GM21423 (cell line): ENCODE data around the gene ZBTB43.

ENCODE experiments used
- ATAC-seq: cut with Tn5 transposase; IDR thresholded peaks from one replicate; pipeline ENCODE4 v1.9.1; 2021; ENCODE audit warnings: mild to moderate bottlenecking, moderate library complexity; ENCODE audit not compliant: unreplicated experiment

Gene ZBTB43

DNA sequence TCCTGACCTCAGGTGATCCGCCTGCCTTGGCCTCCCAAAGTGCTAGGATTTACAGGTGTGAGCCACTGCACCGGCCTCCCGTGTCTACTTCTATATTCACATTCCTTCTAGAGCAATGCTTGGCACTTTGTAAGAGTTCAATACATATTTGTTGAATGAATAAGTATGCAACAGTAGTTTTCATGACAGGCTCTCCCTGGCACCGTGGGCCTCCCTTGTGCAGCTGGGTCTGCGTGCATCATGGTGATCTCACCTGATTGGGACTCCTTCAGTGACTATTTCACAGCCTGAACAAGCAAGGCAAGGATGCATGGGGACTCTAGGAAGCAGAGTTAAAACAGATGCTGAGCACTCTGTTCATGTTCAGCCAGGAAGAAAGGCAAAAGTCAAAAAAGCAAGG lies 48.8 kb downstream of the ZBTB43 start:
- ATAC-seq: no peak

DNA sequence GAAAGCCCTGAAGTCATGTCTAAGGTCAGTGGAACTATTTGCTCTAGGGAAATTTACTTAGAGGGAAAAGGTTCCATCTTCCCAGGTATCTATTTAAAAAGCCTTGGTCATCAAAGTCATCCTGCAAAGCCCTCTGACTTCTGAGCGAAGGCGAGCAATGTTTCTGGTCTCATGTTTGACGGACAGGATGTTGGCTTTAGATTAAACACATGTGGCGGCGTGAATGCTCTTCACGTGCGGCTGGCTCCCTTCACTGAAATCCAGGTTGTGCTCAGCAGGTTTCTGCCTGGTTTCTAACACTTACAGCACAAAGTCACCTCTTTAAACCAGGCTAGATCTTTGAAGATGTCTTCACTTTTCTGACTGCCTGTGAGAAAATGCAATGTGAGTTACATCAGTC lies 49.9 kb downstream of the ZBTB43 start:
- ATAC-seq: no peak

DNA sequence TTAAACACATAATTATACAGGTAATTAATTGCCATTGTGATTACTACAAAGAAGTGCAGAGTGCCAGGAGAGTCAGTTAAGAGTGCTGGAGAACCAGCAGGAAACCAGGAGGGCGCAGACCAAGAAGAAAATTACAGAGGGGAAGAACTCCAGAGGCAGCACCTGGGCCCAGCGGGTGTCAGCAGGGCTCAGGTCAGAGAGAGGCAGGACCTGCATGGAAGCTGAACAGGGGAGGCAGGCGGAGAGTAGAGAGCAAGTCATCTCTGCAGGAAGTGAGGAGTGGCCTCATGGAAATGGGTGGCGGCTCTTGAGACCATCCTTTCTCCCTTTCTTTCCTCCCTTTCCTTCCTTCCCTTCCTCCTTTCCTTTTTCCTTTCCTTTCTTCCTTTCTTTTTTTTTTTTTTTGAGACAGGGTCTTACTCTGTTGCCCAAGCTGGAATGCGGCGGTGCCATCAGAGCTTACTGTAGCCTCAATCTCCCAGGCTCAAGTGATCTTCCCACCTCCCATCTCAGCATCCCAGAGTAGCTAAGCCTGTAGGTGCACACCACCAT lies 51.6 kb downstream of the ZBTB43 start:
- ATAC-seq: no peak

DNA sequence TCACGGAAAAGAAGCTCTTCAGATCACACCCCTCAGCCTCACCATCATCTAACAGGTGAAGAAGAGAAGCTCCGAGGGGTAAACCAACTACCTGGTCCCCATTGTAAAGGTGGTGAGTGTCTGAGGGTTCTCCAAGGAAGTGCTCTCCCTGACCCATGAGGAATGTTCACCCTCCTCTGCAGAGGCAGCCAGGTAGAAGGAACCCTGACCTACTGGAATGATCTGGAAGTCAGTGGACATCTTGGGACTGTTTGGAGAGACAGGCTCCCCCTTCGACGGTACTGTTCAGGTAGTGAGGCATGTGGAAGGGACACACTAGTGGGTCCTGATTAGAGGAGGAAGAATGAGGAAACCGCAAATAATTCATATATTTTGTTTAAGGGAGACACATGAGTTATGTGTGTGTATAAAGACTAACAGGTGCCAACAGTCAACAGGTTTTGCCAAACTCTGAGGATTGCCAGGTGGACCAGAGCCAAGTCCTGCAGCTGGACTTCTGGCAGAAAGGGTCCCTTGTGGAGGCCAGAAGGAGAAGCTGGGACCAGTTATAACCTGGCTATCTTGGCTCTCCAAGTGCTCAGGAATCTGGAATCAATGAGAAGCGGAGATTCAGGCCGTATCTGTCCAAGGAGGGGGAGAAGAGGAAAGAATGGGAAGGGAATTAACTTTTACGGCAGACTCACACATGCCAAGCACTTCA lies 52.6 kb downstream of the ZBTB43 start:
- ATAC-seq: no peak

DNA sequence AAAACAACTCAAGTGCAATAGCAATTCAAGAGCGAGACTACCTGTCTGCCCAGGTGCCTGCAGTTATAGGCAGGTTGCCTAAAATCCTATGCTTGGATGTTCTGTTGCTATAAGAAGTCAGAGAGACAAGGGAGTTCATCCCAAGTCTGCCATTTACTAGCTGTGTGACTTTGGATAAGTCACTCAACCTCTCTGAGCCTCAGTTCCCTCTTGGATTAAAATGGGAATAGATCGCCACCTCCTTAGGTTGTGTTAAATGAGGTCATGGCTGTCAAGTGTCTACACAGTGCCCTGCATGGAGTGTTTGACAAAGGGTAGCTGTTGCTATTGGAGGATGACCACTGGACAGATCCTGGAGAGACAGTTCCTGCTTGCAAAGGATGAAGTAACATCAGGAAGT lies 54.3 kb downstream of the ZBTB43 start:
- ATAC-seq: no peak

DNA sequence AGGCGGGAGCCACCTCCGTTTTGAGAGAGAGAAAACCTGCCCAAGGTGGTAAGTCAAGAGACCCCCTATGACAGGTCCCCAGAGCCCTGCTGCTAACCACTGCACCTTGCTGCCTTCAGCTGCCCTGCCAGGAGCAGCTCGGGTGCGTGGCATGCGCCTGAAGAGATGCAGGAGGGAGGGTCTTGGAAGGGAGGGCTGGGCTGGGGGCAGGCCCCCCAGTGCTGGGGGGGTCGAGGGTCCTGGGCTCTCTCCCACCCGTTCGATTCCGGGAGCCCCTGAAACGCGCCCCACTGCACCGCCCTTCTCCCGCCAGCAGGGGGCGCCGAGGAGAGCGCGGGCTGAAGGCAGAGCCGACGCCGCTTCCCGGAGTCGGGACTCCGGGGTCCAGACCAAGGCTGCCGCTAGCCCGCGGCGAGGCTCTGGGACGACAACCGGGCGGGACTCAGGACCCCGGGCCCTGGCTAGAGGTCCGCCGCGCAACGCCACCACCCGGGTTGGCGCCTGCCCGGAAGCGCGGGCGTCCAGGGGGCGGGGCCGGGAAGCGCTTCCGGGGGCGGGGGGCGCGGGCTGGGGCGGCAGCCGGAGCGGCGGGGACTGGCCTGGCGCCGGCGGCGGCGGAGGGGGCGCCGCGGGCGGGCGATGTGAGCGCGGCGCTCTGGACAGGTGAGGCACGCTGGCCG lies 55.4 kb downstream of the ZBTB43 start, which contains the start of gene ZBTB34:
ZBTB34 (plus strand) TSS at position 563 of the 680 bp plus-strand sequence. CDS start 18,761 bp downstream, outside the sequence.
- ATAC-seq: peak; percentile 63

DNA sequence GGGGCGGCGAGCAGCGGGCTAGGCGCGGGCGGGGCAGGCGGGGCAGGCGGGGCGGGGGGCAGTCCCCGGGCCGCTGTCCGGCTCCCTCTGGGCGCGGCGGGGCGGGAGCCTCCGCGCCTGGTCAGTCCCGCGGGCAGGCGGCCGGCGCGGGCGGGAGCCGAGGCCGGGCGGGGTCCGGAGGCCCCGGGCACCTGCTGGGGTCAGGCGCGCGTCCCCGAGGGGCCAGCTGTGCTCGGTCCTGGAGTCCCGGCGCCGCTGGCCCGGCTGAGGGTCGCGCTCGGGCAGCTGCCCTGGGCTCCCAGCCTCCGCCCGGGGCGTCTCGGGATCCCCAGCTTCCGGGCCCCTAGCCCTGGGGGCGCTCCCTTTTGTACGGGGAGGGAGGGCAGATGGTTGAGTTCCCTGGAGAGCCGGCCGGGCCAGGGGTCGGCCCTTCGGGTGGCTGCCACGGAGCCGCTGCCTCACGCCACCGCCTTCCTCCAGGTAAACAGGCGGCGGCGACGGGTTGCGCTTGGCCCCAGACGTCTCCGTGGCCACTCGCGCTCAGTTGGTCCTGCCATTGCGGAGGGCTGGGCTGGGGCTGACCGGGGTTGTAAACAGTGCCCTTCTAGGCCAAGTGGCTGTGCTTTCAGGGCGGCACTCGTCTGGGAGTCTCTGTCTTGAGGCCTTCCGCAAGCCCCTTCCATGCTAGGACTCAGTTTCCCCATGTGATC lies 56.1 kb downstream of the ZBTB43 start:
- ATAC-seq: peak; percentile 26

DNA sequence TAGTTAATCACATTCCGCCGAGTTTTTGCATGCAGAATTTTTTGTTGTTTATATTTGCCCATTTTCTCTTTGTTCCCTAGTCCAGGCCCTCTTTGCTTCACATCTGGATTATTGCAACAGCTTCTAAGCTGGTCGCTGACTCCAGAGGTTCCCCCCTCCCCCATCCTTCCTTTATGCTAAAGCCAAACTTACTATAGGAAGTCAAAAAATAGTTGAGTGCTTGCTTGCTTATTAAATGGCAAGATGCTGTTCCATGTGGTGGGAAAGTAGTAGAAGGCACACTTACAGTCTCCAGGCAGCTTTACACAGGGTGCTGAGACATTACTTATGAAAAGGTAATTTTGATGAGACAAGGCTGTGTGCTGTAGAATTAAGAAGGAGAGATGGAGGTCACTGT lies 56.9 kb downstream of the ZBTB43 start:
- ATAC-seq: no peak

DNA sequence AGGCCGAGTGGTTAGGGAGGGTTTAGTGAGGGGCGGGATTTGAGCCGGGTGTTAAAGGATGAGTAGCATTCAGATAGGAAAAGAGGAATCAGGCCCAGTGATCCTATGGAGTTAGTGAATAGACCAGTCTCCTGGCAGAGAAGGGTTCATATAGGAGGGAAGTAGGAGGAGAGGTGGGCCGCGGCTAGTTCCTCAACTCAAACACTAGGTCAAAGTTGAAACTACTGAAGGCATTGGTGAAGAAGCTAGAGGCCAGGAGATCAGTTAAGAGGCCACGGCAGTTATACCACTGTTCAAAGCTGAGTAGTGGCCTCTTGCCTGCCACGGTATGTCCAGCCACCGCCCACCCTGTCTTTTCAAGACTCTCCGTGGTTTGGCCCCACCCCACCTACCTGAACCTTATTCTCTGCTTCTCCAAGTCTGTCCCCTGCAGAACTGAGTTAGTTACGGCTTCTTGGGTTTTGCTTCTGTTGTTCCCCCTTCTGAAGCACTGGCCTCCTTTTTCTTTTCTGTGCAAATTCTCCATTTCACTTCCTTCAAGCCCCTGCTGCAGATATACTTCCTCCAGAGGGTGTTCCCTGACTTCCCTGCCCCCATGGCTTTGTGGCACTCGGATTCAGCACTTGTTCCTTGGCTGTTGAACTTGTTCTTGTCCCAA lies 57.4 kb downstream of the ZBTB43 start:
- no peak for ATAC-seq

DNA sequence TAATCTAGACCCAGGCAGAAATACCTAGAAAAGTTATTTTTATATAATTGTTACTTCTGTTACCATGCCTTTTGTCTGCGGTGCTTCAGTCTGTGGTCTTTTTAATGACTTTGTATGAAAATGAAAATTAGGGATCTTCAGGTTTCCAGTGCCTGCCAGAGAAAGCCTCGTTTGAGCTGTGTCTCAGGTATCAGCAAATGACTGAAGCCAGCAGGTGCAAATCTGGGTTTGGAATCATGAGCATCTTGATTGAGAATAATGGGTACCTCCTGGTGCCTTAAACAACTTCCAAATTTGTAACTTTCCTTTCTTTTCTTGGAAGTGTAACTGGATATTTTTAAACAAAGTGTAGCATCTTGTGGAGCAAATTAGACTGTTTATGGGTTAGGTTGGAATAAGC lies 59.9 kb downstream of the ZBTB43 start:
- no peak for ATAC-seq

DNA sequence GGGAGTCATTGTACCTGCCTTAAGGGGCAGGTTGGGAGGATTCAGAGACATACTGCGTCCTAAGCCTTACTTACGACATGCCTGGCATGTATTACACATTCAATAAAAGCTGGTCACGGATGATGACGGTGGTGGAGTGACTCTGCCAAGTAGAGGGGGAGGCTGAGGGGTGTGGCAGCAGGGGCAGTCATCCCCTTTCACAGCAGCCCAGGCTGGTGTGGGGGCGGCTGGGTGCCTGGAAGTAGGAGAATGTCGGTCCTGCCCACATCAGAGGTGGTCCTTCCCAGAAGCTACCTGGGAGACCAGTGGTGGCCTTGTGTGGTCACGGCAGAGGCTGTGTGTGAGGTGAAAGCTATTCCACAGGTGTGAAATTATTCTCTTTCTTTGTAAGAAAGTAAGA lies 64.5 kb downstream of the ZBTB43 start:
- no peak for ATAC-seq

DNA sequence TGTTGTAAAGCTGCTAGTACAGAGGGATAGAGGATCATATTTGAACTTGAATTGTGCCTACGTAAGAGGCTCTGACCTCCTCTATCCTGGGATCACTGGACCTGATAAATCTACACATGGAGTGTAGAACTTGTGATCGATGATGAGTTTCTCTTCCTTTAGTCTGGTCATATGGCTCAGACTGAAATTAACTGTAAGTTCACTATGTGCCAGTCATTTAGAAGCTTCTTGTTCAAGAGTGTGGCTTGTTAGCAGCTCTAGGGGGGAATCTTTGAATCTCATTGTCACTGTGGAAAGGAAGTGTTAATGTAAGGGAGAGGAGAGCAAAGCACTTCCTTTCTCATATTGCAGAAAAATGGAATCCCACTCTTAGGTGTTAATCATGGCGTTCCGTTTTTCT lies 67.7 kb downstream of the ZBTB43 start:
- no peak for ATAC-seq

DNA sequence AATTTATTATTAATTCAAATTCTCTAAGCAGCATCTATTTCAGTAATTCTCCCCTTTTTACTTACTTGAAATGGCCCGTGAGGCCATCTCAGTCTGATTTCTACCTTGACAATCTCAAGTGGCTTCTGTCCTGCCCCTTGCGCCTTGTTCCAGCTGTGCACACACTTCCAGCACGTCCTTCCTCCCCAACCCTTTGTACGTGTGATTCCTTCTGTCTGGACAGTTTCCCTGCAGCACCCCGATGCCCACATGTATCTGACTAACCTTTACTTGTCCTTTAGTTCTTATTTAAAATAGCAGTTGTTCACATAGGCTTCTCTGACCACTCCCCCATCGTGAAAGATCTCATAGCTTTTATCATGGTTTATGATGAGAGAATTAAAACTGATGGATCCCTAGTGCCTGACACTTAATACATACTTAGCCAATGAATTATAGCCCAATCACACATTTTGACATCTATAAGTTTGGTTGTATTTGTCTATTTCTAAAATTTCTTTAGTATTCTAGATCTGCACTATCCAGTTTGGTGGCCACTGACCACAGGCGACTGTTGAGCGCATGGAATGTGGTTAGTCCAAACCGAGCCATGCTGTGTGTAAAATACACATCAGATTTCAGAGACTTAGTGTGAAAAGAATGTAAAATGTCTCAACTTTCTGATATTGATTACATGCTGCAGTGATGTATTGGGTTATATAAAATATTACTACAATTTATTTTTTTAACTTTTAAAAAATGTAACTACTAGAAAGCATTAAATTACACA lies 69.9 kb downstream of the ZBTB43 start:
- no peak for ATAC-seq

DNA sequence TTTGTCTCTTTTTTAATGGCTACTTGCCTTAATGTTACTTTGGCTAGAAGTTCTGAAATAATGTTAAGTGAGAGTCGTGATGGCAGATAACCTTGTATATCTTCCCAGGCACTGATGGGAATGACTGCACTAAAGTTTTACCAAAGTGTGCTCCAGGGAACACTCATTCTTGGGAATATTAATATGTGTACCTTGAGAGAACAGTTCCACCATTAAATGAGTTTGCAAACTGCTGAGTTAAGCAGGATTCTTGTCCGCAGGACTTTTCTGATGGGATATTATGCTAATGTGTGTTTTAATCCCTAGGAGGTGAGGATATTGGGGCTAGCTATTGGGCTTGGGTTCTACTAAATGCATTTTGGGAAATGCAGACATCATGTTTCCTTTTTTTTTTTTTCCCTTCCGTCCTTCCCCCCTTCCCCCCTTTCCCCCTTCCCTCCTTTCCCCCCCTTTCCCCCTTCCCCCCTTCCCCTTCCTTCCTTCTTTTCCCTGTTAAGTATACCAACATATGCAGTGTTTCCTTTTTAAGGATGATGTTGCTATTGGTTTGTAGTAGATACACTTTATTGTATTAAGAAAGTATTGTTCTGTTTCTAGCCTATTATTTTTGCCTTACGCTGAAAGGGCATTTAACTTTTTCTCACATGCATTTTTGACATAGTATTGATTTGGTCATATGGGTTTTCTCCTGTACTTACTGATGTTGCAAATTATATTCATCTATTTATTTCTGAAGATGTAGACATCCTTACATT lies 71.1 kb downstream of the ZBTB43 start:
- no peak for ATAC-seq

DNA sequence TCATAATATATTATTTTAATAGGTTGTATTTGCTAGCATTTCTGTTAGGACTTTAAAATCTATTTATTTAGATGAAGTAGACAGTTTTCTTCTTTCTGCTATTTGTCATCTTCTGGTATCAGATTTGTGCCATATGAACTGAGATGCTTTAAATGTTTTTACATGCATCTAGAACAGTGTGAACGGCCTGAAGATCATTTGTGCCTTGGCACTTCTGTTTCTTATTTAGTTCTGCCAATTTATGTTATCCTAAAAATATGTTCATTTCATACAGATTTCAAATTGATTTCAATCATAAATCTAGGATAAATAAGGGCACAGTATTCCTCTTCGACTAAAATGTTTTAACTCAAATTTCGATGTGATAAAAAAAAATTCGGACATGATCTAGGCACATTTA lies 71.7 kb downstream of the ZBTB43 start:
- ATAC-seq: no peak

DNA sequence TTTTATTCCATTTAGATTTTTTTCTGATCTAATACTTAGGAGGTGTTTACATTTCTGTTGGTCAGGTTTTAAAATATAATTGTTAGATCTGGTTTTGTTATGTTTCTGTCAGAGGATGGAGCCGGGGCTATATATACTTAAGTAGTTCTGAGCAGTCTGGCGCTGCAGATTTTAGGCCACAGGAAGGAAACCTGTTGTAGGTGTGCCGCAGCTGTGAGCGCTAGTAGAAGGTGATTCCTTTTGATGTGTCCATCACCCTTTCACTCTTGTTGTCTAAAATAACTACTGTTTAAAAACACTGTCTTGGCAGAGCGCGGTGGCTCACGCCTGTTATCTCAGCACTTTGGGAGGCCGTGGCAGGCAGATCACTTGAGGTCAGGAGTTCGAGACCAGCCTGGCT lies 72.6 kb downstream of the ZBTB43 start:
- no peak for ATAC-seq

DNA sequence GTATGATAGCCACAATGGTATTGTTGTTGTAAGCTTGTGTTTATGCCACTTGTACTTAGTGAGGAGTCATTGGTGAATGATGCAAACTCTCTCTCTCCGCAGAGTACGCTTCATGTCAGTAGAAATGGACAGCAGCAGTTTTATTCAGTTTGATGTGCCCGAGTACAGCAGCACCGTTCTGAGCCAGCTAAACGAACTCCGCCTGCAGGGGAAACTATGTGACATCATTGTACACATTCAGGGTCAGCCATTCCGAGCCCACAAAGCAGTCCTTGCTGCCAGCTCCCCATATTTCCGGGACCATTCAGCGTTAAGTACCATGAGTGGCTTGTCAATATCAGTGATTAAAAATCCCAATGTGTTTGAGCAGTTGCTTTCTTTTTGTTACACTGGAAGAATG lies 74.4 kb downstream of the ZBTB43 start:
- no peak for ATAC-seq

DNA sequence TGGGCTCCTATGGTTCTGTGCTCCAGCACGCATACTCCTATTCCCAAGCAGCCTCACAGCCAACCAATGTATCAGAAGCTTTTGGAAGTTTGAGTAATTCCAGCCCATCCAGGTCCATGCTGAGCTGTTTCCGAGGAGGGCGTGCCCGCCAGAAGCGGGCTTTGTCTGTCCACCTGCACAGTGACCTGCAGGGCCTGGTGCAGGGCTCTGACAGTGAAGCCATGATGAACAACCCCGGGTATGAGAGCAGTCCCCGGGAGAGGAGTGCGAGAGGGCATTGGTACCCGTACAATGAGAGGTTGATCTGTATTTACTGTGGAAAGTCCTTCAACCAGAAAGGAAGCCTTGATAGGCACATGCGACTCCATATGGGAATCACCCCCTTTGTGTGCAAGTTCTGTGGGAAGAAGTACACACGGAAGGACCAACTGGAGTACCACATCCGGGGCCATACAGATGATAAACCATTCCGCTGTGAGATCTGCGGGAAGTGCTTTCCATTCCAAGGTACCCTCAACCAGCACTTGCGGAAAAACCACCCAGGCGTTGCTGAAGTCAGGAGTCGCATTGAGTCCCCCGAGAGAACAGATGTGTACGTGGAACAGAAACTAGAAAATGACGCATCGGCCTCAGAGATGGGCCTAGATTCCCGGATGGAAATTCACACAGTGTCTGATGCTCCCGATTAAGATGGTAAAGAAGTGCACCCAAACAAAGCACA lies 75.5 kb downstream of the ZBTB43 start:
- no peak for ATAC-seq

DNA sequence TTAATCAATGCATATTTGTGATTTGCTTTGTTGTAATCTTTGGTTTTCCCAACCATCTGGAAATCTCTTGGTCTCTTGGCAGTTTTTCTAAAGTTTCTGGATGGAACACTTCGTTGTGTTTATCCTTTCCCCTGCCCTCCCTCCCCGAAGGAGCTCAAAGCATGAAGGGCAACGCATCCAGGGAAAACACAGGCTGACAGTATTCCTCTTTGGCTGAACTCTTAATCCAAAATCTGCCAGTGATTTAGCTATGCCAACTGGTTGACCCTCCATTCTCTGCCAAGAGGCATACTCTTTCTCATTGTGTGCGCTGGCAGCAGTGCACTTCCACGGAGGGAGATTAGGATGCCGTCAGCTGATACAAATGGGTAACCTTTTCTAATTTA lies 76.1 kb downstream of the ZBTB43 start:
- ATAC-seq: no peak
